H1 (cell line): Measurements from ENCODE around the gene SLC7A10. TPM values are rescaled to one million over a fixed set of nuclear protein-coding genes. Genes with fewer than 3 reads are reported as not detected.

Experiments used
- ATF2 ChIP-seq: IDR thresholded peaks from 2 replicates; pipeline ENCODE4 v1.6.1; 2012; ENCODE audit warnings: low read length, inconsistent platforms
- EGR1 ChIP-seq: IDR thresholded peaks from 2 replicates; pipeline ENCODE4 v1.6.1; 2011; ENCODE audit warnings: low read depth, low read length, borderline replicate concordance
- GTF2F1 ChIP-seq: IDR thresholded peaks from 2 replicates; pipeline ENCODE4 v1.6.1; 2012; ENCODE audit warnings: low read depth, low read length, improper control_type of control experiment, borderline replicate concordance
- HDAC6 ChIP-seq: IDR thresholded peaks from one replicate; pipeline ENCODE4 v1.7.1; 2012; ENCODE audit warnings: low read depth, mild to moderate bottlenecking, inconsistent platforms, low read length, moderate library complexity
- JUN ChIP-seq: IDR thresholded peaks from 2 replicates; pipeline ENCODE4 v1.6.1; 2011; ENCODE audit warnings: low read depth, mild to moderate bottlenecking, improper control_type of control experiment, low read length
- JUND ChIP-seq: IDR thresholded peaks from 2 replicates; pipeline ENCODE4 v1.6.1; 2011; ENCODE audit warnings: mild to moderate bottlenecking, improper control_type of control experiment, low read length
- MAX ChIP-seq: IDR thresholded peaks from 2 replicates; pipeline ENCODE4 v1.6.1; 2012; ENCODE audit warnings: inconsistent platforms
- NRF1 ChIP-seq: IDR thresholded peaks from 2 replicates; pipeline ENCODE4 v1.6.1; 2011; ENCODE audit warnings: mild to moderate bottlenecking, low read depth, low read length, improper control_type of control experiment
- RBBP5 ChIP-seq: IDR thresholded peaks from 2 replicates; pipeline ENCODE4 v1.7.1; 2012; ENCODE audit warnings: low read depth, mild to moderate bottlenecking, inconsistent platforms, low read length, moderate library complexity, borderline replicate concordance
- TCF12 ChIP-seq: IDR thresholded peaks from 2 replicates; pipeline ENCODE4 v1.6.1; 2011; ENCODE audit warnings: low read depth, mild to moderate bottlenecking, low read length
- polyA plus RNA-seq, 7 experiments: library from polyadenylated mRNA; depleted of rRNA in 3 of 7; stranded (reverse) in 5 of 7; unstranded in 2 of 7; fragments of >200 nt in 5 of 7; fragments of 200-250 nt in 2 of 7; gene quantifications; 1 replicate in 5 of 7; 2 replicates in 1 of 7; 4 replicates in 1 of 7; pipeline versions ENCODE4 v1.2.1 to v1.2.3, GENCODE V29; 2011 to 2013; ENCODE audit warnings: missing spikeins in 2 of 7, mixed read lengths in 2 of 7
- total RNA-seq: library from RNA; stranded (reverse); fragmentation: NEBNext Ultra II Directional; extraction: Animal tissue kit (Norgen Biotek cat#: 25700); gene quantifications from 2 replicates; pipeline ENCODE4 v1.2.1, GENCODE V29; 2021

SLC7A10 gene
- total and polyA plus RNA-seq, 2 of the 8 experiments (the other 6 are each of a cell fraction or from before 2014, with no cell fraction given) = 3.7 to 7.1 TPM

GRCh38 chr19:33176670-33177416 lies 48.8 kb downstream of the SLC7A10 start (continued):
- TF ChIP-seq ATF2 (peak; percentile 80; the same call in 1 of the 2 replicates), HDAC6 (no peak), NRF1 (peak; percentile 97), JUND (no peak), JUN (no peak), RBBP5 (peak; percentile 99), TCF12 (peak; percentile 35; the same call in 1 of the 2 replicates), EGR1 (peak; percentile 84; the same call in 1 of the 2 replicates), GTF2F1 (no peak; the same call in 1 of the 2 replicates), MAX (peak; percentile 27; the same call in 1 of the 2 replicates)
